Liver (tissue), 9 donors: Measurements from ENCODE around the gene ZNF24. TPM values are rescaled to one million over a fixed set of nuclear protein-coding genes. Genes with fewer than 3 reads are reported as not detected.

Source experiments
- DNase-seq: peaks from one replicate; pipeline ENCODE4 v3.0.0-alpha.2; 2017; ENCODE audit warnings: low spot score
- H3K27ac ChIP-seq, 2 donors: one replicate each; pipeline ENCODE4 v1.7.0; 2013; ENCODE audit warnings: inconsistent platforms in 2 of 2, low read length in 2 of 2, control low read depth in 1 of 2, low read depth in 1 of 2, mild to moderate bottlenecking in 1 of 2
- H3K27me3 ChIP-seq, 4 donors: one replicate each; pipeline versions ENCODE4 v1.6.1 to v1.7.0; 2013; ENCODE audit warnings: low read length in 3 of 4, inconsistent platforms in 1 of 4, mild to moderate bottlenecking in 1 of 4, moderate library complexity in 1 of 4; ENCODE audit not compliant: control insufficient read depth in 4 of 4, insufficient read depth in 4 of 4
- H3K36me3 ChIP-seq, 4 donors: one replicate each; pipeline versions ENCODE4 v1.6.1 to v1.7.0; 2013; ENCODE audit warnings: low read length in 3 of 4, mild to moderate bottlenecking in 3 of 4, low read depth in 1 of 4, moderate library complexity in 1 of 4; ENCODE audit not compliant: control insufficient read depth in 4 of 4, insufficient read depth in 3 of 4
- H3K4me1 ChIP-seq, 4 donors: one replicate each; pipeline versions ENCODE4 v1.6.1 to v1.7.0; 2013; ENCODE audit warnings: low read length in 3 of 4, mild to moderate bottlenecking in 3 of 4, moderate library complexity in 1 of 4; ENCODE audit not compliant: control insufficient read depth in 4 of 4, insufficient read depth in 4 of 4
- H3K4me3 ChIP-seq, 3 donors: one replicate each; pipeline versions ENCODE4 v1.6.1 to v1.7.0; 2013; ENCODE audit warnings: low read length in 3 of 3, control low read depth in 1 of 3, low read depth in 1 of 3, mild to moderate bottlenecking in 1 of 3
- H3K9ac ChIP-seq, 2 donors: one replicate each; pipeline ENCODE4 v1.7.0; 2013; ENCODE audit warnings: low read length in 2 of 2, mild to moderate bottlenecking in 2 of 2, moderate library complexity in 2 of 2, control low read depth in 1 of 2, low read depth in 1 of 2
- H3K9me3 ChIP-seq, 4 donors: one replicate each; pipeline versions ENCODE4 v1.6.1 to v1.7.0; 2013; ENCODE audit warnings: low read length in 3 of 4; ENCODE audit not compliant: control insufficient read depth in 4 of 4
- EGR1 ChIP-seq, 2 donors: IDR thresholded peaks; 2 replicates each; pipeline ENCODE4 v1.6.1; 2016 to 2018; ENCODE audit warnings: antibody characterized with exemption in 2 of 2, low read depth in 2 of 2
- FOXA1 ChIP-seq: IDR thresholded peaks from 2 replicates; pipeline ENCODE4 v1.6.1; 2016; ENCODE audit warnings: antibody characterized with exemption
- FOXA2 ChIP-seq: IDR thresholded peaks from 2 replicates; pipeline ENCODE4 v1.6.1; 2016; ENCODE audit warnings: antibody characterized with exemption
- GABPA ChIP-seq, 2 donors: IDR thresholded peaks in 1 of 2; conservative IDR thresholded peaks in 1 of 2; 2 replicates each; pipeline ENCODE4 v1.6.1; 2016; ENCODE audit warnings: antibody characterized with exemption in 2 of 2, mild to moderate bottlenecking in 1 of 2, moderate library complexity in 1 of 2
- HNF4A ChIP-seq, 2 donors: conservative IDR thresholded peaks; 2 replicates each; pipeline ENCODE4 v1.6.1; 2016; ENCODE audit warnings: antibody characterized with exemption in 2 of 2, mild to moderate bottlenecking in 2 of 2
- JUND ChIP-seq, 2 donors: IDR thresholded peaks; 2 replicates each; pipeline ENCODE4 v1.6.1; 2016; ENCODE audit warnings: antibody characterized with exemption in 2 of 2
- NR2F2 ChIP-seq: IDR thresholded peaks from 2 replicates; pipeline ENCODE4 v1.6.1; 2016; ENCODE audit warnings: antibody characterized with exemption
- RAD21 ChIP-seq, 2 donors: IDR thresholded peaks; 2 replicates each; pipeline ENCODE4 v1.6.1; 2016; ENCODE audit warnings: antibody characterized with exemption in 2 of 2, mild to moderate bottlenecking in 2 of 2
- SP1 ChIP-seq: IDR thresholded peaks from 2 replicates; pipeline ENCODE4 v1.6.1; 2018; ENCODE audit warnings: antibody characterized with exemption, mild to moderate bottlenecking
- TAF1 ChIP-seq: conservative IDR thresholded peaks from 2 replicates; pipeline ENCODE4 v1.6.1; 2016; ENCODE audit warnings: antibody characterized with exemption, mild to moderate bottlenecking
- YY1 ChIP-seq: IDR thresholded peaks from 2 replicates; pipeline ENCODE4 v1.6.1; 2016; ENCODE audit warnings: antibody characterized with exemption, mild to moderate bottlenecking
- WGBS: extraction: QIAGEN DNeasy Blood & Tissue Kit; methylation state at CpG from one replicate; pipeline ENCODE4 v1.1.7; 2013; 5-methylcytosine and 5-hydroxymethylcytosine counted together
- polyA plus RNA-seq, 2 donors: library from polyadenylated mRNA; stranded (reverse) in 1 of 2; unstranded in 1 of 2; fragments of 200-250 nt in 1 of 2; fragments of >200 nt in 1 of 2; fragmentation: Nextera tagmentation in 1 of 2; extraction: Ambion mirVana in 1 of 2; gene quantifications; one replicate each; pipeline versions ENCODE4 v1.2.1 to v1.2.3, GENCODE V29; 2013 to 2015
- total RNA-seq, 2 donors: library from RNA; depleted of rRNA; stranded (reverse); fragments of >200 nt; gene quantifications; one replicate each; pipeline ENCODE4 v1.2.3, GENCODE V29; 2014
- TF ChIP-seq, protein P1 (sequence below): IDR thresholded peaks from 2 replicates; pipeline ENCODE4 v1.6.1; 2016; ENCODE audit warnings: antibody characterized with exemption, mild to moderate bottlenecking
- TF ChIP-seq, protein P2 (sequence below): fragments of 150-350 bp; IDR thresholded peaks from 2 replicates; pipeline ENCODE4 v1.5.1; 2017; ENCODE audit warnings: improper control_type of control experiment, low read depth, low read length; ENCODE audit not compliant: missing input control
- TF ChIP-seq, protein P3 (sequence below): IDR thresholded peaks from 2 replicates; pipeline ENCODE4 v1.6.1; 2016; ENCODE audit warnings: antibody characterized with exemption
- TF ChIP-seq, protein P4 (sequence below): IDR thresholded peaks from 2 replicates; pipeline ENCODE4 v1.6.1; 2016; ENCODE audit warnings: antibody characterized with exemption
- donor health status: healthy.
- donor health status: healthy.
- donor health status: healthy.
- donor health status: healthy.
- donor health status: healthy.

ZNF24 gene
- total and polyA plus RNA-seq, 4 donors = 9.1 to 30.3 (median 28.9) TPM

DNA sequence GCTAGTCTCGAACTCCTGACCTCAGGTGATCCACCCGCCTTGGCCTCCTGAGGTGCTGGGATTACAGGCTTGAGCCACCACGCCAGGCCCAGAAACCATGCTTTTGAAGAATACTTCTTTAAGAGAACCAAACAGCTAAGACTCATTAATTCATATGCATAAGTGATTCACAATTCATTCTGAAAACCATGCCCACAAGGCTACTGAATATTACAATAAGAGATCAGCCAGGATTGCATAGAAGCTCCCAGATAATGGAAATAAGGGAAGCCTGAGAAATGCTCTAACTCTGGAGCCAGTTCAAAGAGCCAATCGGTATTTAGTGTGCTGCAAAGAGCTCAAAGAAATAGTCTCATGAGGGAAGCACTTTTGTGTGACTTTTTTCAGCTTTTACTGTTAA is 30.5 kb upstream of the ZNF24 start:
- DNase-seq = no peak
- H3K27me3 ChIP-seq = no peaks in the 10 kb centered on the region
- no peak overlapping the region for H3K9ac ChIP-seq
- peaks cover 0 to 11% (median 5%) of the 10 kb centered on the region in 4 donors for H3K4me1 ChIP-seq
- no peak overlapping the region for H3K4me3 ChIP-seq
- TF ChIP-seq, protein P1, sequence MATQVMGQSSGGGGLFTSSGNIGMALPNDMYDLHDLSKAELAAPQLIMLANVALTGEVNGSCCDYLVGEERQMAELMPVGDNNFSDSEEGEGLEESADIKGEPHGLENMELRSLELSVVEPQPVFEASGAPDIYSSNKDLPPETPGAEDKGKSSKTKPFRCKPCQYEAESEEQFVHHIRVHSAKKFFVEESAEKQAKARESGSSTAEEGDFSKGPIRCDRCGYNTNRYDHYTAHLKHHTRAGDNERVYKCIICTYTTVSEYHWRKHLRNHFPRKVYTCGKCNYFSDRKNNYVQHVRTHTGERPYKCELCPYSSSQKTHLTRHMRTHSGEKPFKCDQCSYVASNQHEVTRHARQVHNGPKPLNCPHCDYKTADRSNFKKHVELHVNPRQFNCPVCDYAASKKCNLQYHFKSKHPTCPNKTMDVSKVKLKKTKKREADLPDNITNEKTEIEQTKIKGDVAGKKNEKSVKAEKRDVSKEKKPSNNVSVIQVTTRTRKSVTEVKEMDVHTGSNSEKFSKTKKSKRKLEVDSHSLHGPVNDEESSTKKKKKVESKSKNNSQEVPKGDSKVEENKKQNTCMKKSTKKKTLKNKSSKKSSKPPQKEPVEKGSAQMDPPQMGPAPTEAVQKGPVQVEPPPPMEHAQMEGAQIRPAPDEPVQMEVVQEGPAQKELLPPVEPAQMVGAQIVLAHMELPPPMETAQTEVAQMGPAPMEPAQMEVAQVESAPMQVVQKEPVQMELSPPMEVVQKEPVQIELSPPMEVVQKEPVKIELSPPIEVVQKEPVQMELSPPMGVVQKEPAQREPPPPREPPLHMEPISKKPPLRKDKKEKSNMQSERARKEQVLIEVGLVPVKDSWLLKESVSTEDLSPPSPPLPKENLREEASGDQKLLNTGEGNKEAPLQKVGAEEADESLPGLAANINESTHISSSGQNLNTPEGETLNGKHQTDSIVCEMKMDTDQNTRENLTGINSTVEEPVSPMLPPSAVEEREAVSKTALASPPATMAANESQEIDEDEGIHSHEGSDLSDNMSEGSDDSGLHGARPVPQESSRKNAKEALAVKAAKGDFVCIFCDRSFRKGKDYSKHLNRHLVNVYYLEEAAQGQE = no peak
- TF ChIP-seq, protein P2, sequence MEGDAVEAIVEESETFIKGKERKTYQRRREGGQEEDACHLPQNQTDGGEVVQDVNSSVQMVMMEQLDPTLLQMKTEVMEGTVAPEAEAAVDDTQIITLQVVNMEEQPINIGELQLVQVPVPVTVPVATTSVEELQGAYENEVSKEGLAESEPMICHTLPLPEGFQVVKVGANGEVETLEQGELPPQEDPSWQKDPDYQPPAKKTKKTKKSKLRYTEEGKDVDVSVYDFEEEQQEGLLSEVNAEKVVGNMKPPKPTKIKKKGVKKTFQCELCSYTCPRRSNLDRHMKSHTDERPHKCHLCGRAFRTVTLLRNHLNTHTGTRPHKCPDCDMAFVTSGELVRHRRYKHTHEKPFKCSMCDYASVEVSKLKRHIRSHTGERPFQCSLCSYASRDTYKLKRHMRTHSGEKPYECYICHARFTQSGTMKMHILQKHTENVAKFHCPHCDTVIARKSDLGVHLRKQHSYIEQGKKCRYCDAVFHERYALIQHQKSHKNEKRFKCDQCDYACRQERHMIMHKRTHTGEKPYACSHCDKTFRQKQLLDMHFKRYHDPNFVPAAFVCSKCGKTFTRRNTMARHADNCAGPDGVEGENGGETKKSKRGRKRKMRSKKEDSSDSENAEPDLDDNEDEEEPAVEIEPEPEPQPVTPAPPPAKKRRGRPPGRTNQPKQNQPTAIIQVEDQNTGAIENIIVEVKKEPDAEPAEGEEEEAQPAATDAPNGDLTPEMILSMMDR = no peak
- no peak for TF ChIP-seq JUND (IDR thresholded peaks at IDR 0.05)
- TF ChIP-seq HNF4A (conservative IDR thresholded peaks at IDR 0.05) = no peak
- TF ChIP-seq EGR1 (IDR thresholded peaks at IDR 0.05; ENCODE audit: low read depth in 2 of 2) = no peak
- TF ChIP-seq SP1 = no peak
- TF ChIP-seq, protein P3, sequence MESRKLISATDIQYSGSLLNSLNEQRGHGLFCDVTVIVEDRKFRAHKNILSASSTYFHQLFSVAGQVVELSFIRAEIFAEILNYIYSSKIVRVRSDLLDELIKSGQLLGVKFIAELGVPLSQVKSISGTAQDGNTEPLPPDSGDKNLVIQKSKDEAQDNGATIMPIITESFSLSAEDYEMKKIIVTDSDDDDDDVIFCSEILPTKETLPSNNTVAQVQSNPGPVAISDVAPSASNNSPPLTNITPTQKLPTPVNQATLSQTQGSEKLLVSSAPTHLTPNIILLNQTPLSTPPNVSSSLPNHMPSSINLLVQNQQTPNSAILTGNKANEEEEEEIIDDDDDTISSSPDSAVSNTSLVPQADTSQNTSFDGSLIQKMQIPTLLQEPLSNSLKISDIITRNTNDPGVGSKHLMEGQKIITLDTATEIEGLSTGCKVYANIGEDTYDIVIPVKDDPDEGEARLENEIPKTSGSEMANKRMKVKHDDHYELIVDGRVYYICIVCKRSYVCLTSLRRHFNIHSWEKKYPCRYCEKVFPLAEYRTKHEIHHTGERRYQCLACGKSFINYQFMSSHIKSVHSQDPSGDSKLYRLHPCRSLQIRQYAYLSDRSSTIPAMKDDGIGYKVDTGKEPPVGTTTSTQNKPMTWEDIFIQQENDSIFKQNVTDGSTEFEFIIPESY = no peak
- TF ChIP-seq YY1 = no peak
- TF ChIP-seq TAF1 = no peak
- TF ChIP-seq GABPA (IDR thresholded peaks at IDR 0.05 in 1 of 2, conservative IDR thresholded peaks at IDR 0.05 in 1 of 2) = no peak
- TF ChIP-seq FOXA2 = no peak
- no peak for TF ChIP-seq RAD21 (IDR thresholded peaks at IDR 0.05)
- no peak for TF ChIP-seq FOXA1
- TF ChIP-seq, protein P4, sequence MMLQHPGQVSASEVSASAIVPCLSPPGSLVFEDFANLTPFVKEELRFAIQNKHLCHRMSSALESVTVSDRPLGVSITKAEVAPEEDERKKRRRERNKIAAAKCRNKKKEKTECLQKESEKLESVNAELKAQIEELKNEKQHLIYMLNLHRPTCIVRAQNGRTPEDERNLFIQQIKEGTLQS = no peak
- TF ChIP-seq NR2F2 = no peak
- WGBS = 96% methylated on average over 4 of the region's 4 CpGs
- H3K9me3 ChIP-seq = no peaks in the 10 kb centered on the region
- H3K36me3 ChIP-seq = no peaks in the 10 kb centered on the region
- H3K27ac ChIP-seq = no peak overlapping the region
